Omental fat pad (tissue), 4 donors: Measurements from ENCODE around the gene SLC15A1. TPM values are rescaled to one million over a fixed set of nuclear protein-coding genes. Genes with fewer than 3 reads are reported as not detected.

ENCODE experiments used
- ATAC-seq: fragments of 150-250 bp; one replicate; pipeline ENCODE4 v1.9.1; 2016; ENCODE audit warnings: mild to moderate bottlenecking, moderate library complexity; ENCODE audit not compliant: low FRiP score
- DNase-seq: peaks from one replicate; pipeline ENCODE4 v3.0.0-alpha.2; 2019; ENCODE audit warnings: low spot score
- CTCF ChIP-seq, 3 donors: fragments of 450-650 bp; IDR thresholded peaks; one replicate each; pipeline ENCODE4 v1.5.1; 2016 to 2017; ENCODE audit warnings: antibody characterized with exemption in 3 of 3, mild to moderate bottlenecking in 3 of 3, moderate library complexity in 2 of 3
- total RNA-seq, 4 donors: library from RNA; depleted of rRNA; stranded (reverse); fragments of >200 nt; gene quantifications; one replicate each; pipeline ENCODE4 v1.1.0, GENCODE V29; 2016

SLC15A1 gene
- total RNA-seq, 4 donors from 2014 or later = 0.25 to 0.48 TPM; not detected in 2

DNA sequence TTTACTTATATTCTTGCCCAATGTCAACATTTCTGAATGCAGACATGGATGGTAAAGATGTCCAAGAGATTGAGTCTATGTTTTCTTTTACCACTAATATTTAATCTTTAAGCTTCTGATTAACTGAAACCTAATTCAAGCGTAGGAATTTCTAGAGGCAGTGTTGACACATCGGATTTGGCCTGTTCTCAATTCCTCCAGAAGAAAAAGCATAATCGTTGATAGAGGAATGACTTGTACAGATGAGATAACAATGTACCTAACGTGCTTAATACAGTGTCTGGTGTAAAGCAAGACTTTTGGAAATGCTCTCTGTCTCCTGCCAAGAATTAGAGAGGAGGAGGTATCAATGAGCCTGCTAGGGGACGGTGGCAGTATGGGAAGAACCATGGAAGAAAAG lies 35.2 kb downstream of the SLC15A1 start:
- no peak for TF ChIP-seq CTCF (IDR thresholded peaks at IDR 0.05)

DNA sequence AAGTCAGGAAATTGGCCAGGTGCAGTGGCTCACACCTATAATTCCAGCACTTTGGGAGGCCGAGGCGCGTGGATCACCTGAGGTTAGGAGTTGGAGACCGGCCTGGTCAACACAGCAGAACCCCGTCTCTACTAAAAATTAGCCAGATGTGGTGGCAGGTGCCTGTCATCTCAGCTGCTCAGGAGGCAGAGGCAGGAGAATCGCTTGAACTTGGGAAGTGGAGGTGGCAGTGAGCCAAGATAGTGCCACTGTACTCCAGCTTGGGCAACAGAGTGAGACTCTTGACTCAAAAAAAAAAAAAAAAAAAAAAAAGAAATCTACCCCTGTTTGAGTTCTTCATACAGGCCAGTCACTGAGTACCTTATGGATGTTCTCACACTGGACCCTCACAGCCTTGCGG lies 42.0 kb downstream of the SLC15A1 start:
- DNase-seq = no peak
- TF ChIP-seq CTCF (IDR thresholded peaks at IDR 0.05) = no peak

More for the DNA sequence above, 35.2 kb downstream of the SLC15A1 start:
- DNase-seq (no peak), ATAC-seq (no peak)

GRCh38 chr13:98707281-98707999 lies 45.0 kb downstream of the SLC15A1 start:
- DNase-seq = no peak
- TF ChIP-seq CTCF (IDR thresholded peaks at IDR 0.05) = no peak
- no peak for ATAC-seq

More for the DNA sequence above, 42.0 kb downstream of the SLC15A1 start:
- ATAC-seq = no peak

DNA sequence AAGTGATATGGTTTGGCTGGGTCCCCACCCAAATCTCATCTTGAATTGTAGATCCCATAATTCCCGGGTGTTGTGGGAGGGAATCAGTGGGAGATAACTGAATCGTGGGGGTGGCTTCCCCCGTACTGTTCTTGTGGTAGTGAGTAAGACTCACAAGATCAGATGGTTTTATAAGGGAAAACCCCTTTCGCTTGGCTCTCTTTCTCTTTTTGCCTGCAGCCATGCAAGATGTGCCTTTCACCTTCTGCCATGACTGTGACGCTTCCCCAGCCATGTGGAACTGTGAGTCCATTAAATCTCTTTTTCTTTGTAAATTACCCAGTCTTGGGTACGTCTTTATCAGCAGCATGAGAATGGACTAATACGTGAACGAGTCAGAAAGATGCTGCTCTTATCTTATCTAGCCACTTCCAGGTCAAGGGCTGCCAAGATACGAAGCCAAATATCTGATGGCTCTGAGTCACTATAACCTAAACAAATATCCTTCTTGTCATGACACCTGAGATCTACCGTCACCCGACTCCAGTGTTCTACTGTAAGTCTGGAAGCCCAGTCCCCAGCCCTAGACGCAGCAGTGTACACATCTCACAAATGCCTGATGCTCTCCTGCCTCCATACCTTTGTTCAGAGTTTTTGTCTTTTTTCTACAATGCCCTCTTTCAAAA lies 45.9 kb downstream of the SLC15A1 start:
- TF ChIP-seq CTCF (IDR thresholded peaks at IDR 0.05) = no peak
- ATAC-seq (no peak), DNase-seq (no peak)

- no peak for TF ChIP-seq CTCF (IDR thresholded peaks at IDR 0.05)
- ATAC-seq = no peak
- no peak for DNase-seq
These were observed 54.7 kb downstream of the SLC15A1 start for GRCh38 chr13:98697791-98698190.

DNA sequence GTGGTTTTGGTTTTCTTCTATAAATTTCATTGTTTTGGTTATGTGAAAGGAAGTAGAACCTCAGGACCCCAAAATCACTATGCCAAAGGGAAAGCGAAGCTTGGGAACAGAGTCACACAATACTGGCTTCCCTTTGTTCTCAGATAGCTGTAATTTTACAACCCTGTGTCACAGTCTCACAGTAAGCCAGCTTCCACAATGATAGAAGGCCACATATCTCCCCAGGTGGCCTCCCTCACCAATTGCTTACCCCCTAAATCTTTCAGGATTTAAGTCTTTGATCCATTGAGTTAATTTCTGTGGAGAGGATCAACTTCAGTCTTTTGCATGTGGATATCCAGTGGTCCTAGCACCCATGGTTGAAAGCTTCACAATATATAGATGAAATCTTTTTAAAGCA lies 58.7 kb downstream of the SLC15A1 start:
- no peak for ATAC-seq
- DNase-seq = no peak
- no peak for TF ChIP-seq CTCF (IDR thresholded peaks at IDR 0.05)

GRCh38 chr13:98691360-98691759 lies 61.1 kb downstream of the SLC15A1 start:
- ATAC-seq (no peak), DNase-seq (no peak)
- TF ChIP-seq CTCF (IDR thresholded peaks at IDR 0.05) = no peak
